Stimulated activated naive B cell treated with anti-CD40 and anti-IgM and Interleukin-4, amounts not matched to agents 10 μg/mL and 1 μg/mL and 100 μg/mL, for 72 hours (primary cell): ENCODE results near the gene SLC25A24.
"Not testable (repeated sequence)": the region's sequence is repeated elsewhere in the genome, so short reads cannot be mapped to it uniquely, and the experiment has no call there.

Experiments used
- ATAC-seq, 2 donors: fragments of 150-1000 bp; cut with Tn5 transposase; replicated peaks; 2 replicates each; pipeline ENCODE4 v1.10.0; 2021; ENCODE audit warnings: moderate library complexity in 1 of 2
- DNase-seq: peaks from one replicate; pipeline ENCODE4 v3.0.0; 2021
- H3K27ac Mint-ChIP-seq: one replicate; pipeline ENCODE4 v1.8.0; 2022; ENCODE audit warnings: mild to moderate bottlenecking, mixed read lengths
- H3K27me3 Mint-ChIP-seq, 2 donors: one replicate each; pipeline ENCODE4 v1.8.0; 2022; ENCODE audit warnings: mixed read lengths in 2 of 2
- H3K36me3 Mint-ChIP-seq, 2 donors: one replicate each; pipeline ENCODE4 v1.8.0; 2022; ENCODE audit warnings: mixed read lengths in 2 of 2, mild to moderate bottlenecking in 1 of 2
- H3K4me1 Mint-ChIP-seq, 2 donors: one replicate each; pipeline ENCODE4 v1.8.0; 2022; ENCODE audit warnings: mixed read lengths in 2 of 2, mild to moderate bottlenecking in 1 of 2
- H3K4me3 Mint-ChIP-seq, 2 donors: one replicate each; pipeline ENCODE4 v1.8.0; 2022; ENCODE audit warnings: mild to moderate bottlenecking in 2 of 2, mixed read lengths in 2 of 2, moderate library complexity in 1 of 2
- H3K9me3 Mint-ChIP-seq, 2 donors: one replicate each; pipeline ENCODE4 v1.8.0; 2022; ENCODE audit warnings: mixed read lengths in 2 of 2, mild to moderate bottlenecking in 1 of 2

Gene SLC25A24

DNA sequence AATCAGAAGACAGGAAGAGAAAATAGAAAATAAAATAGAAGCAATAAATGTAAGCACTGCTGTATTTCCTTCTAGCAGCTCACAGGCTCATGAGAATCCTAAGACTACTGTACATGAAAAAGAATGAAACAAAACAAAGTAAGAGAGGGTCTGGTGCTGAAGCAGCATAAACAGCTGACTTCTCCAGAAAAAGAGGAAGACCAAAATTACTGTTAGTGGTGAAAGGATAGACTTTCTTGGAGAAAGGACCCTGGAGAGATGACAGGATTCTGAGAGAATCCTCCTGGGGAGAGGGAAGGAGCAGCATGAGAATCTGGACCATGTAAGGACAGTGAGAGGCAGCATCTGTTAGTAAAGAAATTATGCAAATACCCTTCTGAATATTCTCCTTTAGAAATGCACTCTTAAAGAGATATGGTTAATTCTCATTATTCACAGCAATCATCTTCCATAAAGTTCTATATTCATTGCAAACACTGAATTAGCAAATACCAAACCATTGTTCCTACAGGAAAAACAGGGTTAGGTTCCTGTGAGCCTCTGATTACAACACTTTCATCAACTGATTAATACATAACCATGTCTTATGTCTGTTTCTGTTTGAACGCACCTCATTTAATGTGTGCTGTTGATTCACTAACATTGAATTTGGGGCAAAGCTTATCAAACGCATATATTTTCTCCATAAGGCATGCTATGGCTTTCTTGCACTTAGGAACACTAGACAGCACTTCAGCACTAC, 17.0 kb downstream of the SLC25A24 start:
- peak; percentile 39 to 55 for ATAC-seq

DNA sequence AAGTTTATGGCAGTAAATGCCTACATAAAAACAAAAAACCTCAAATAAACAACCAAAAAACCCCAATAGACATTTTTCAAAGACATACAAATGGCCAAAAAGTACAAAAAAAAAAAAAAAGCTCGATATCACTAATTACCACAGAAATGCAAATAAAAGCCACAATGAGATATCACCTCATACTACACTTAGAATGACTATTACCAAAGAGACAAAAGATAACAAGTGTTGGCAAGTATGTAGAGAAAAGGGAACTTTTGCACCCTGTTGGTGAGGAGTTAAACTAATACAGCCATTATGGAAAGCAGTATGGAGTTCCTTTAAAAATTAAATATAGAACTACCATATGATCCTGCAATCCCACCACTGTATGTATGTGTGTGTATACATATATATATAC, 21.1 kb downstream of the SLC25A24 start:
- Mint-ChIP-seq H3K4me3 (no peak overlapping the region), H3K27ac (no peak overlapping the region), H3K4me1 (peaks cover 13 to 27% of the 10 kb centered on the region in 2 donors), H3K36me3 (peaks cover 62 to 81% of the 10 kb centered on the region in 2 donors), H3K27me3 (no peaks in the 10 kb centered on the region), H3K9me3 (peaks cover 11 to 16% of the 10 kb centered on the region in 2 donors)
- ATAC-seq = no peak
- DNase-seq = no peak

More for the DNA sequence above, 17.0 kb downstream of the SLC25A24 start:
- Mint-ChIP-seq H3K36me3 (peaks cover 42 to 50% of the 10 kb centered on the region in 2 donors), H3K27me3 (no peaks in the 10 kb centered on the region), H3K4me1 (peaks cover 12 to 27% of the 10 kb centered on the region in 2 donors), H3K27ac (peak overlapping the region; percentile 9), H3K9me3 (peaks cover 2 to 9% of the 10 kb centered on the region in 2 donors), H3K4me3 (no peak overlapping the region)
- DNase-seq = no peak

DNA sequence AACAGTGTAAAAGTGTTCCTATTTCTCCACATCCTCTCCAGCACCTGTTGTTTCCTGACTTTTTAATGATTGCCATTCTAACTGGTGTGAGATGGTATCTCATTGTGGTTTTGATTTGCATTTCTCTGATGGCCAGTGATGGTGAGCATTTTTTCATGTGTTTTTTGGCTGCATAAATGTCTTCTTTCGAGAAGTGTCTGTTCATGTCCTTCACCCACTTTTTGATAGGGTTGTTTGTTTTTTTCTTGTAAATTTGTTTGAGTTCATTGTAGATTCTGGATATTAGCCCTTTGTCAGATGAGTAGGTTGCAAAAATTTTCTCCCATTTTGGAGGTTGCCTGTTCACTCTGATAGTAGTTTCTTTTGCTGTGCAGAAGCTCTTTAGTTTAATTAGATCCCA, 37.7 kb downstream of the SLC25A24 start:
- DNase-seq, H3K4me3 Mint-ChIP-seq, H3K27ac Mint-ChIP-seq, H3K9me3 Mint-ChIP-seq, H3K27me3 Mint-ChIP-seq, H3K4me1 Mint-ChIP-seq, ATAC-seq: not testable (repeated sequence)
- peaks cover 13 to 18% of the 10 kb centered on the region in 2 donors for H3K36me3 Mint-ChIP-seq

DNA sequence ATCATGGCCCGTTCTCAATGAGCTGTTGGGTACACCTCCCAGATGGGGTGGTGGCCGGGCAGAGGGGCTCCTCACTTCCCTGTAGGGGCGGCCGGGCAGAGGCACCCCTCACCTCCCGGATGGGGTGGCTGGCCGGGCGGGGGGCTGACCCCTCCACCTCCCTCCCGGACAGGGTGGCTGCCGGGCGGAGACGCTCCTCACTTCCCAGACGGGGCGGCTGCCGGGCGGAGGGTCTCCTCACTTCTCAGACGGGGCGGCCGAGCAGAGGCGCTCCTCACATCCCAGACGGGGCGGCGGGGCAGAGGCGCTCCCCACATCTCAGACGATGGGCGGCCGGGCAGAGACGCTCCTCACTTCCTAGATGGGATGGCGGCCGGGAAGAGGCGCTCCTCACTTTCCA, 40.2 kb downstream of the SLC25A24 start:
- DNase-seq, H3K9me3 Mint-ChIP-seq, H3K4me3 Mint-ChIP-seq, H3K27ac Mint-ChIP-seq, H3K4me1 Mint-ChIP-seq, H3K27me3 Mint-ChIP-seq, ATAC-seq: not testable (repeated sequence)
- peaks cover 18 to 26% of the 10 kb centered on the region in 2 donors for H3K36me3 Mint-ChIP-seq

DNA sequence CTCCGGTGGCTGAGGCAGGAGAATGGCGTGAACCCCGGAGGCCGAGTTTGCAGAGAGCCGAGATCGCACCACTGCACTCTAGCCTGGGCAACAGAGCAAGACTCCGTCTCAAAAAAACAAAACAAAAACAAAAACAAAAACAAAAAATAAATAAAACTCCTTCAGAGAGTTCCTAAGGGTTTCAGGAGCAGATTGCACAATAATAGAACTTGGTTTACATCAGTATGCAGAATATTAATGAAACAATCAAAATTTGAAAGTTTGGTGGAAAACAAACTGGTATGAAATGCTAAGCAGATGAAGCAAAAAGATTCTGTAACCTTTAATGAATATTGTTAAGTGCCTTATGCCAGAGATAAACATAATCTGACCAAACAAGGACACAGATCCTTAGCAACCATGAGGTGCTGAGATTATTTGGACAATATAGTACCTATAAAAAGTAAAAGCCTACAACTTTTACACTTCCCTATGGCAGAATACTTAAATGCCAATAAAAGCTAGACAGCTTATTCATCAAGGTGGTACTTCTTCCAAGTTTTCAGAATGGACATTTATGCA, 41.2 kb downstream of the SLC25A24 start:
- no peak overlapping the region for H3K27ac Mint-ChIP-seq
- H3K9me3 Mint-ChIP-seq = no peaks in the 10 kb centered on the region
- DNase-seq = no peak
- H3K4me3 Mint-ChIP-seq = no peak overlapping the region
- peaks cover 23 to 31% of the 10 kb centered on the region in 2 donors for H3K36me3 Mint-ChIP-seq
- H3K27me3 Mint-ChIP-seq = no peaks in the 10 kb centered on the region
- no peak for ATAC-seq
- no peaks in the 10 kb centered on the region for H3K4me1 Mint-ChIP-seq

DNA sequence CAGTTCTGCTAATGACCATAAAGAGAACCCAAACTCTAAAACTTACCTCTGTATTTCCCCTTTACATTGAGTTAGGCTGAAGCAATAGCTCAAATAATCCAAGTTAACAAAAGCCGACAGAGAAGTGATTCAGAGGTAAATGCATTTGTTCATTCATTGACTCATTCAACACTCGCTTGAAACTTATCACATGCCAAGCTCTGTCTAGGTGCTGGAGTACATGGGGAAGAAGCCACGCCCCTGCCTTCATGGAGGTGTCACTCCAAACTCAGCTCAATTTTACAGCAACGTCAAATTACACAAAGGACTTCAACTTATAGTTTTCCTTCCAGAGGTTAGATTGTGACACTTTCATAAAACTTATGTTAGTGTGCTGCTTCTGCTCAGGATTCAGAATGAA, 45.8 kb downstream of the SLC25A24 start:
- Mint-ChIP-seq H3K9me3 (no peaks in the 10 kb centered on the region), H3K4me3 (no peak overlapping the region), H3K4me1 (no peaks in the 10 kb centered on the region), H3K27me3 (no peaks in the 10 kb centered on the region), H3K27ac (no peak overlapping the region), H3K36me3 (peaks cover 13 to 27% of the 10 kb centered on the region in 2 donors)
- ATAC-seq = no peak
- no peak for DNase-seq

DNA sequence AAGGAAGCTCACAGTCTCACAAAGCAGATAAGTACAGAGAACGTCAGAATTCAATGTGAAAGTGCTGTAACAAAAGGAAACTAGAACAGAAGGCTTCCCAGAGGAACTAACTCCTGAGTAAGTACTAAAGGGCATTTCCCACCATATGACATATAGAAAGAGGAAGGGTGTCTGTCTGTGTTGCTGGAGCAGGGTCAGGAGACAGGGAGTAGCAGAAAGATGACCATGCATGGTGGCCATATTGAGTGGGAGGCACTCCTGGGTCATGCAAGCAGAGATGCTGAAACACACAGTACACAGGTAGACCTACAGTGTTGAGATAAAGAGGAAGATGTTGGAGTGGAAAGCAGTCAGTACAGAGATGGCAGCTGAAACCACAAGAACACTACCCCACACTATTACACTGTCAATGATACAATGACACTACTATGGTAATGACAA, 47.3 kb downstream of the SLC25A24 start:
- Mint-ChIP-seq H3K9me3 (no peaks in the 10 kb centered on the region), H3K27me3 (no peaks in the 10 kb centered on the region)

DNA sequence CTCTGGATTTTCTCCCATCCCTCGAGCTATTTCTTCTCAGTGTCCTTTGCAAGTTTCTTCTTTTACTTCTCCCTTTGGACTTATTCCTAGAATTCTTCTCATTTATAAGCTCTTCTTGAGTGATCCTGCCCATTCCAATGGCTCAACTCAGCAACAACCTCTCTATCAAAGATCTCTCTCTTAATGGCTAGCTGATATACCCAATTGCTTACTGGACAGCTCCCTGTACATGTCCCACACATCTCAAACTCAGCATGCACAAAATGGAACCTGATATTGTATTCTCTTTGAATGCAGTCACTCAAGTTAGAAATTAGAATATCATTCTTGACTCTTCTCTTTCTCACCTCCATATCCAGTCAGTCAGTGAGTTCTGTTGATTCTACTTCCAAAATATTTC, 48.6 kb downstream of the SLC25A24 start:
- Mint-ChIP-seq H3K36me3 (peaks cover 16 to 39% of the 10 kb centered on the region in 2 donors), H3K27ac (no peak overlapping the region), H3K9me3 (peaks cover 2 to 5% of the 10 kb centered on the region in 2 donors), H3K4me1 (no peaks in the 10 kb centered on the region), H3K27me3 (no peaks in the 10 kb centered on the region), H3K4me3 (no peak overlapping the region)
- DNase-seq (no peak), ATAC-seq (no peak)

More for the DNA sequence above, 47.3 kb downstream of the SLC25A24 start:
- Mint-ChIP-seq H3K36me3 (peaks cover 12 to 33% of the 10 kb centered on the region in 2 donors), H3K27ac (no peak overlapping the region), H3K4me3 (no peak overlapping the region), H3K4me1 (no peaks in the 10 kb centered on the region)
- ATAC-seq (peak; percentile 89 to 94), DNase-seq (no peak)

DNA sequence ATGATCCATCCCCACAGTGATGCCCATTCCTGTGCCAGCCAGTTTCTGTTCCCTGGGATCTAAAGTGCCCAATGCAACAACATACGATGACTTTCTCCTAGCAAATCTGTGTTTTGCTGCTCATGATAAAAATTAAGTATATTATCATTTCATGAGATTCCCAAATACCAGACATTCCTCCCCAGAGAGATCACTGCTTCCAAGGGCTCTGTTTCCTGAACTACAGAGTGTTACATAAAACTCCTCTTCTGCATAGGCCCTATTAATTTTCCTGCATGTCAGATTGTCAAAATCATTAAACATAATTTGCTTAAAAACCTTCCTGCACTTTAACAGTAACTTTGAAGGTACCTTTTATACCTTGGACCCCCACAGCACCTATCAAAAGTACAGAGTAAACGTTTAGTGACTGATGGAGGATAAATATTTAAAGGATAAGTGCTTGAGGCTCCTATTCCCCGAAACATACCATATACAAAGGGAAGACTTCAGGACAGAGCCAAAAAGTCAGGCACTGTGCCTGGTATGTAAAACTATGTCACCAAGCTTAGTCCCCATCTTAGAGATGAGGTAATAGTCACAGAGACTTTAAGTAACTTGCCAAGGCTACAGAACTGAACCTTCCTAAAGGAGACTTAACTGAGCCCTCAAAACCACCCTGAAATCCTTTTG, 50.2 kb downstream of the SLC25A24 start:
- Mint-ChIP-seq H3K4me1 (no peaks in the 10 kb centered on the region), H3K36me3 (peaks cover 23 to 46% of the 10 kb centered on the region in 2 donors), H3K27me3 (no peaks in the 10 kb centered on the region), H3K27ac (no peak overlapping the region), H3K9me3 (peaks cover 6 to 9% of the 10 kb centered on the region in 2 donors), H3K4me3 (no peak overlapping the region)
- DNase-seq (no peak), ATAC-seq (no peak)

DNA sequence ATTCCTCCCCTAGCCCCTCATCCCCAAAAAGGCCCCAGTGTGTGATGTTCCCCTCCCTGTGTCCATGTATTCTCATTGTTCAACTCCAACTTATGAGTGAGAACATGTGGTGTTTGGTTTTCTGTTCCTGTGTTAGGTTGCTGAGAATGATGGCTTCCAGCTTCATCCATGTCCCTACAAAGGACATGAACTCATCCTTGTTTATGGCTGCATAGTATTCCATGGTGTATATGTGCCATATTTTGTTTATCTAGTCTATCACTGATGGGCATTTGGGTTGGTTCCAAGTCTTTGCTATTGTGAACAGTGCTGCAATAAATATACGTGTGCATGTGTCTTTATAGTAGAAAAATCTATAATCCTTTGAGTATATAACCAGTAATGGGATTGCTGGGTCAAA, 55.6 kb downstream of the SLC25A24 start:
- not testable (repeated sequence) for H3K27me3 Mint-ChIP-seq, H3K27ac Mint-ChIP-seq, DNase-seq, H3K4me3 Mint-ChIP-seq, ATAC-seq
- H3K4me1 Mint-ChIP-seq = peaks cover 4 to 11% of the 10 kb centered on the region in 2 donors
- peaks cover 47 to 75% of the 10 kb centered on the region in 2 donors for H3K36me3 Mint-ChIP-seq
- H3K9me3 Mint-ChIP-seq = peaks cover 10 to 12% of the 10 kb centered on the region in 2 donors

DNA sequence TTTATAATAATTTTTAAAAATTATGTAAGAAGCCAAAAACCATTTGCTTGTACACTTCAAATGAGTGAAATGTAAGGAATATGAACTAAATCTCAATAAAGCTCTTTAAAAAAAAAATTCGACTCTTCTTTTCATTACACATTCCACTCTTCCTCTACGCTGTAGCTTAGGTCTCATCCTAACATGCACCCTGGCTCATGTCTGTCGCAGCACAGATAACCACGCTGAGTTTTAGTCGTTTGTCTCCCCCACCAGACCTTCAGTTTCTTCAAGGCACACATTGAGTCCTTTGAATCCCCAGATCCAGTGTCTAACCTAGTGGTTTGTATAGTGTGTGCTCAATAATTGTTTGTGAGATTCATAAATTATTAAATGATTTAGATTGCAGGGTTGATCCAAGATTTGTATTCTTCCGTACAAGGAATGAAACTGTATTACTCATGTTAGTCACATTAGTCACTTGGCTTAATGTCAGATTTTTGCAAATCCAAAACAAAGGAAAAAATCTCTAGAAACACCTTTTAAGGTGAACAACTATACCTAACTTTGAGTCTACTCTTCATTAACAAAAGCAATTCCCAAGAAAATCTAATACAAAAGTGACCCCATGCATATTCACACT, 57.3 kb downstream of the SLC25A24 start:
- Mint-ChIP-seq H3K36me3 (peaks cover 60 to 75% of the 10 kb centered on the region in 2 donors), H3K9me3 (peaks cover 10 to 12% of the 10 kb centered on the region in 2 donors), H3K27ac (no peak overlapping the region), H3K4me1 (peaks cover 4 to 11% of the 10 kb centered on the region in 2 donors), H3K4me3 (no peak overlapping the region), H3K27me3 (no peaks in the 10 kb centered on the region)
- DNase-seq (no peak), ATAC-seq (no peak)

DNA sequence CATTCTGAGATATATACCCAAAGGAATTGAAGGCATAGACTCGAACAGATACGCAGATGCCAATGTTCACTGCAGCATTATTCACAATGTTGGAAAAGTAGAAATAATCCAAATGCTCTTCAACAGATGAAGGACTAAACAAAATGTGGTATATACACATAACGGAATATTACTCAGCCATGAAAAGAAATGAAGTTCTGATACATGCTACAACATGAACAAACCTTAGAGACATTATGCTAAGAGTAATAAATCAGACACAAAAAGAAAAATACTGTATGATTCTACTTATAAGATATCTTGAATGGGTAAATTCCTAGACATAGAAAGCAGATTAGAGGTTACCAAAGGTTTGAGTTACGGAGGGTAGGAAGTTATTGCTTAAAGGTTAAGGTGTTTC, 57.9 kb downstream of the SLC25A24 start:
- peaks cover 4 to 11% of the 10 kb centered on the region in 2 donors for H3K4me1 Mint-ChIP-seq
- ATAC-seq = no peak
- peaks cover 60 to 72% of the 10 kb centered on the region in 2 donors for H3K36me3 Mint-ChIP-seq
- DNase-seq = no peak
- H3K9me3 Mint-ChIP-seq = peaks cover 8 to 10% of the 10 kb centered on the region in 2 donors
- H3K4me3 Mint-ChIP-seq = no peak overlapping the region
- H3K27me3 Mint-ChIP-seq = no peaks in the 10 kb centered on the region
- H3K27ac Mint-ChIP-seq = no peak overlapping the region

DNA sequence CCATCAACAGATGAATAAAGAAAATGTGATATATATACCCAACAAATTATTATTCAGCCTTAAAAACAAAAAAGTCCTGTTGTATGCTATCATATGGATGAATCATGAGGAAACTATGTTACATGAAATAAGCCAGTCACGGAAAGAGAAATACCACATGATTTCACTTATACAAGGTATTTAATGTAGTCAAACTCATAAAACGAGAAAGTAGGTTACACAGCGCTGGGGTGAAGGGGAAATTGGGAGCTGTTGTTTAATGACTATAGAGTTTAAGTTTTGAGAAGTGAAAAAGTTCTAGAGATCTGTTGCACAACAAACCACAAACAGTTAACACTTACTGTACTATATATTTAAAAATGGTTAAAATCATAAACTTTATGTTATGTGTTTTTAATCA, 58.5 kb downstream of the SLC25A24 start:
- peaks cover 4 to 11% of the 10 kb centered on the region in 2 donors for H3K4me1 Mint-ChIP-seq
- ATAC-seq = peak; percentile 67 to 75
- H3K27ac Mint-ChIP-seq = no peak overlapping the region
- peaks cover 7 to 8% of the 10 kb centered on the region in 2 donors for H3K9me3 Mint-ChIP-seq
- no peaks in the 10 kb centered on the region for H3K27me3 Mint-ChIP-seq
- H3K36me3 Mint-ChIP-seq = peaks cover 57 to 69% of the 10 kb centered on the region in 2 donors
- no peak for DNase-seq
- no peak overlapping the region for H3K4me3 Mint-ChIP-seq

DNA sequence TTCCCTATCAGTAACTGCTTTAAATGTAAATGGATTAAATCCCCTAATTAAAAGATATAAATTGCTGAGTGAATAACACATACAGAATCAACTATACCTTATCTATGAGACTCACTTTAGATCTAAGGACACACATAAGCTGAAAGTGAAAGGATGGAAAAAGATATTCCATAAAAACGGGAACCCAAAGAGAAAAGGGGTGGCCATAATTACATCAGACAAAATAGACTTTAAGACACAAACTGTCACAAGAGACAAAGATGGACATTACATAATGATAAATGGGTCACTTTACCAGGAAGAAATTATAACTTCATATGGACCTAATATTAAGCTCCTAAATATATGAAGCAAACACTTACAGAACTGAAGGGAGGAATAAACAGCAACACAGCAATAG, 59.2 kb downstream of the SLC25A24 start:
- Mint-ChIP-seq H3K27me3 (no peaks in the 10 kb centered on the region), H3K4me1 (peaks cover 4 to 11% of the 10 kb centered on the region in 2 donors), H3K36me3 (peaks cover 52 to 62% of the 10 kb centered on the region in 2 donors), H3K27ac (no peak overlapping the region), H3K4me3 (no peak overlapping the region), H3K9me3 (peaks cover 4 to 5% of the 10 kb centered on the region in 2 donors)
- ATAC-seq (no peak), DNase-seq (no peak)
